IMR-90 (cell line): ENCODE results near the gene DHRS7B.

Source experiments
- BHLHE40 ChIP-seq: fragments of 150-350 bp; IDR thresholded peaks from 2 replicates; pipeline ENCODE4 v1.6.1; 2016; ENCODE audit warnings: mild to moderate bottlenecking, low read depth, low read length
- CEBPB ChIP-seq: IDR thresholded peaks from 2 replicates; pipeline ENCODE4 v1.6.1; 2012; ENCODE audit warnings: low read depth, low read length, improper control_type of control experiment
- CTCF ChIP-seq: conservative IDR thresholded peaks from 2 replicates; pipeline ENCODE4 v1.5.1; 2012; ENCODE audit warnings: mild to moderate bottlenecking, low read depth, low read length, improper control_type of control experiment
- FOS ChIP-seq: fragments of 150-350 bp; IDR thresholded peaks from 2 replicates; pipeline ENCODE4 v1.6.1; 2016; ENCODE audit warnings: low read depth, low read length
- MAFK ChIP-seq: IDR thresholded peaks from 2 replicates; pipeline ENCODE4 v1.6.1; 2012; ENCODE audit warnings: low read depth, low read length, improper control_type of control experiment
- MAZ ChIP-seq: IDR thresholded peaks from 2 replicates; pipeline ENCODE4 v1.6.1; 2012; ENCODE audit warnings: low read depth, mild to moderate bottlenecking, low read length, improper control_type of control experiment, moderate library complexity, borderline replicate concordance
- MXI1 ChIP-seq: IDR thresholded peaks from 2 replicates; pipeline ENCODE4 v1.6.1; 2012; ENCODE audit warnings: low read depth, mild to moderate bottlenecking, low read length, moderate library complexity, borderline replicate concordance
- POLR2A ChIP-seq: IDR thresholded peaks from 2 replicates; pipeline ENCODE4 v1.6.1; 2012; ENCODE audit warnings: mild to moderate bottlenecking, low read depth, low read length
- RAD21 ChIP-seq: IDR thresholded peaks from 2 replicates; pipeline ENCODE4 v1.6.1; 2012; ENCODE audit warnings: low read length, improper control_type of control experiment
- RFX5 ChIP-seq: IDR thresholded peaks from 2 replicates; pipeline ENCODE4 v1.8.0; 2012; ENCODE audit warnings: low read depth, mild to moderate bottlenecking, low read length, moderate library complexity
- SMC3 ChIP-seq: fragments of 150-350 bp; IDR thresholded peaks from 2 replicates; pipeline ENCODE4 v1.6.1; 2016; ENCODE audit warnings: low read depth, mild to moderate bottlenecking, antibody characterized with exemption, low read length, moderate library complexity
- TF ChIP-seq, protein P1 (sequence below): fragments of 150-350 bp; IDR thresholded peaks from 2 replicates; pipeline ENCODE4 v1.6.1; 2016; ENCODE audit warnings: low read depth, mild to moderate bottlenecking, low read length, moderate library complexity, borderline replicate concordance

DNA sequence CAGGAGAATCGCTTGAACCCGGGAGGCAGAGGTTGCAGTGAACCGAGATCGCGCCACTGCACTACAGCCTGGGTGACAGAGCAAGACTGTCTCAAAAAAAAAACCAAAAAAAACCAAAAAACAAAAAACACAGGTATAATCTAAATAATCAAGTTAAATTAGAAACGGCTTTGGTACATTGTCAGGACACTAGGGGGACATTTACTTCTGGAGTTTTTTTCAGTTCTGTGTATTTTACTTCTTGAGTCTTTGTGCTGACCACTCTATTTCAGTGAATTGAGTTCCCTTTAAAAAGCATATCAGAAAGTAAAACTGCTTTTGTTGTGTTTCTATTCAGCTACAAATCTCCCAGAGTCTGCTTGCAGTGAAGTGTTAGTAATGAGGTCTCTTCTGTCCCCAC lies 36.3 kb downstream of the DHRS7B start:
- TF ChIP-seq CTCF (no peak), POLR2A (no peak), CEBPB (no peak), MXI1 (no peak), RAD21 (no peak), SMC3 (no peak), RFX5 (no peak), MAZ (no peak), MAFK (no peak), FOS (no peak), BHLHE40 (no peak)
- TF ChIP-seq, protein P1, sequence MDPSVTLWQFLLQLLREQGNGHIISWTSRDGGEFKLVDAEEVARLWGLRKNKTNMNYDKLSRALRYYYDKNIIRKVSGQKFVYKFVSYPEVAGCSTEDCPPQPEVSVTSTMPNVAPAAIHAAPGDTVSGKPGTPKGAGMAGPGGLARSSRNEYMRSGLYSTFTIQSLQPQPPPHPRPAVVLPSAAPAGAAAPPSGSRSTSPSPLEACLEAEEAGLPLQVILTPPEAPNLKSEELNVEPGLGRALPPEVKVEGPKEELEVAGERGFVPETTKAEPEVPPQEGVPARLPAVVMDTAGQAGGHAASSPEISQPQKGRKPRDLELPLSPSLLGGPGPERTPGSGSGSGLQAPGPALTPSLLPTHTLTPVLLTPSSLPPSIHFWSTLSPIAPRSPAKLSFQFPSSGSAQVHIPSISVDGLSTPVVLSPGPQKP: no peak
